ENCODE measurements around the gene WHRN.

GRCh38 chr9:114497236-114497635, 8.0 kb downstream of the WHRN start:
- no peak for TF ChIP-seq EZH2 (IDR thresholded peaks at IDR 0.05; ENCODE audit: low read depth, unreplicated experiment)
- no peak for TF ChIP-seq CTCF (conservative IDR thresholded peaks at IDR 0.05; ENCODE audit: low read depth in 2 of 2)
- no peak for TF ChIP-seq POLR2AphosphoS5 (IDR thresholded peaks at IDR 0.05; ENCODE audit: low read depth)
- TF ChIP-seq CREB1 (CRISPR knock-in tag; IDR thresholded peaks at IDR 0.05; ENCODE audit: low read depth): no peak
- TF ChIP-seq REST (IDR thresholded peaks at IDR 0.05; ENCODE audit: unreplicated experiment): no peak
- no peak for TF ChIP-seq EZH2phosphoT487 (IDR thresholded peaks at IDR 0.05; ENCODE audit: unreplicated experiment)
- no peak for TF ChIP-seq JUNB (IDR thresholded peaks at IDR 0.05; ENCODE audit: unreplicated experiment)
- no peak for TF ChIP-seq ETS1 (IDR thresholded peaks at IDR 0.05)
- TF ChIP-seq ZNF462 (CRISPR knock-in tag; IDR thresholded peaks at IDR 0.05): no peak

All from GM23338 (cell line).